Activated CD8-positive, alpha-beta memory T cell treated with anti-CD3 and anti-CD28 coated beads, Interleukin-2, amount 50 U/mL, for 24 hours (primary cell): ENCODE measurements around the gene NUDC.
"Not testable (repeated sequence)": the region's sequence is repeated elsewhere in the genome, so short reads cannot be mapped to it uniquely, and the experiment has no call there.

Experiments
- DNase-seq: peaks from one replicate; pipeline ENCODE4 v3.0.0-alpha.2; 2020; ENCODE audit errors: extremely low read depth

The NUDC gene

GRCh38 chr1:26921540-26922430, at the start of gene NUDC:
NUDC (plus strand) TSS chr1:26921743; CDS start chr1:26921849, 106 bp downstream.
- peak; percentile 90 for DNase-seq

- DNase-seq = not testable (repeated sequence)
These were observed 48.4 kb upstream of the NUDC start for GRCh38 chr1:26873097-26873496.

GRCh38 chr1:26874896-26875295, 46.6 kb upstream of the NUDC start:
- no peak for DNase-seq

GRCh38 chr1:26877326-26877725, 44.2 kb upstream of the NUDC start:
- DNase-seq = no peak

- DNase-seq = no peak
These were observed 41.8 kb upstream of the NUDC start for GRCh38 chr1:26879793-26880192.

- DNase-seq = not testable (repeated sequence)
These were observed 39.9 kb upstream of the NUDC start for GRCh38 chr1:26881611-26882010.

- DNase-seq = no peak
These were observed 38.7 kb upstream of the NUDC start for GRCh38 chr1:26882696-26883463.

- DNase-seq = no peak
These were observed 34.4 kb upstream of the NUDC start for GRCh38 chr1:26887125-26887524.

GRCh38 chr1:26888231-26888630, 33.3 kb upstream of the NUDC start:
- no peak for DNase-seq

- peak; percentile 47 for DNase-seq
These were observed 31.7 kb upstream of the NUDC start, which contains the start of gene GPN2 for GRCh38 chr1:26889551-26890466. GPN2 (minus strand) TSS chr1:26890283; CDS start chr1:26890096, 187 bp downstream.

GRCh38 chr1:26890467-26890796, 31.1 kb upstream of the NUDC start:
- no peak for DNase-seq

- no peak for DNase-seq
These were observed 27.3 kb upstream of the NUDC start for GRCh38 chr1:26894263-26894662.

- DNase-seq = no peak
These were observed 24.2 kb upstream of the NUDC start for GRCh38 chr1:26897351-26897750.

GRCh38 chr1:26900001-26900814, 21.3 kb upstream of the NUDC start, which contains the start of gene GPATCH3:
GPATCH3 (minus strand) TSS chr1:26900467; CDS start chr1:26900442, 25 bp downstream.
- DNase-seq = no peak

GRCh38 chr1:26900815-26901511, 20.6 kb upstream of the NUDC start:
- DNase-seq = no peak

- no peak for DNase-seq
These were observed 14.2 kb upstream of the NUDC start for GRCh38 chr1:26907071-26907917.

GRCh38 chr1:26909951-26910342, 11.6 kb upstream of the NUDC start:
- no peak for DNase-seq

GRCh38 chr1:26910343-26911160, 11.0 kb upstream of the NUDC start:
- no peak for DNase-seq
